ENCODE data around the gene ASCL1.

Gene ASCL1

DNA sequence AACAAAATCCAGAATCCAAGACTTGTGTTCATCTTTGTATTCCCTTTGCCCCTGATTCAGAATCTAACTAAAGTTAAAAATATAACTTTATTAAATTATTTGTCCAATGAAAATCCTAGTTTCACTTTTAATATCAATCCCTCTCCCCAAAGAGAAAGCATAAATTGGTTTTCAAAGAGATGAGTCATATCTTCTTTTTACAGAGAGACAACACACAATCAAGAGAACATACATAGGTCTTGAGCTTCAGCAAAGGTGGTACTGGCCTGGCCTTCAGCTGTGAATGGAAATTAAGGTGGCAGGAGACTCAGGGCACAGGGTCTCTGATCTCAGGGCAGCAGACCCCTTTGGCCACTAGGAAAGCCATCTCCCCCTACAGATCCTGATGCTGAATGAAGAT lies 4.3 kb upstream of the ASCL1 start:
- DNase-seq, result no peak

DNA sequence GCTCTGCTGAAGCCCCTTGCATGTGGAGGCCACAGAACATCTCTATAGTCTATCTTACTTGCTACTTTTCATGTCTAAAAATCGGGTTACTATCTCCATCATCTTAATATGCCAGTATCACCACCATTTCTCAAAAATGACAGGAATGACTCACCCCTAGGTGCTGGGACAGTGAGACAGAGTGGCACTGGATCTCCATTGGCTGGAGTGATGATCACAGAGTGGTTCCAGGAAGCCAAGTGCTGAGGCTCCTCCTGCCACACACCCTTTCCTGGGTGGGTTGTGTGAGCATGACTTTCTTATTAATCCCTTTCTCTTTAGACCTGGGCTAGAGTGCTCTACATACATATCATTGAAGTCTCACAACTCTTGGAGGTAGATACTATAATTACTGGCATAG lies 3.3 kb upstream of the ASCL1 start:
- no peak for DNase-seq

DNA sequence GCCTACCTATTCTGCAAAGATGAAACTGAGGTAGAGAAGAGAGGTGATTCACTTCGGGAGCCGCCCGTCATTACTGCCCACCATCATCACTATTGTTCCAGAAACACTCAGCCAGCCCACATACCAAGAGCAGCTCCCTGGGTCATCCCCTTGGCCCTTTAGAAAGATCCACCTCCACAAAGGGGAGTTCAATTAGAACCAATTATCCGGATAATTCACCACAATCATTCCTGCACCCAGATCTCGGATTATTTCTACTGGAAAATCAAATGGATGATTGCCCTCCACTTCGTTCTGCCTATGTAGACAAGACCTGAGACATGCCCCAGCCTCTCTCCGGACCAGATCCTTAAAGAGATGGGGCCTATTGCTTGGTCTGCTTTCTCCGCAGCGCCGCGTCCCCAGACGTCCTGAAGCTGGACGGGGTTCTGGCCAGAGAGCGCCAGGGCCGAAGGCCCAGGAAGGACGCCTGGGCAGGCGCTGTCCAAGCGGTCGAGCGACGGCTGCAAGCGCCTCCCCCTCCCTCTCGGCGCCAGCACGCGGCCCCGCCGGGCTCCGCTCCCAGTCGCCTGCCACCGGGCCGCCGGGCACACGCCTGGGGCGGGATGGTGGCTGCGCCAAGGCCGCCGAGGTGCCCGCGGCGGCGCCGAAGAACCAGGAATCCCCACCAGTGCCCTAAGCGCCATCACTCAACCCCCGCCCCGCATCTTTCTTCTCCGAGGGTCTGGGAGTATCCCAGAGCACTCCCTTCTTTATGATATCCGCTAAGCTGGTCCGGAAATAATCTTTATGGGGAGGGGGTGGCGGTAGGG lies 1.3 kb upstream of the ASCL1 start:
- DNase-seq, result no peak

DNA sequence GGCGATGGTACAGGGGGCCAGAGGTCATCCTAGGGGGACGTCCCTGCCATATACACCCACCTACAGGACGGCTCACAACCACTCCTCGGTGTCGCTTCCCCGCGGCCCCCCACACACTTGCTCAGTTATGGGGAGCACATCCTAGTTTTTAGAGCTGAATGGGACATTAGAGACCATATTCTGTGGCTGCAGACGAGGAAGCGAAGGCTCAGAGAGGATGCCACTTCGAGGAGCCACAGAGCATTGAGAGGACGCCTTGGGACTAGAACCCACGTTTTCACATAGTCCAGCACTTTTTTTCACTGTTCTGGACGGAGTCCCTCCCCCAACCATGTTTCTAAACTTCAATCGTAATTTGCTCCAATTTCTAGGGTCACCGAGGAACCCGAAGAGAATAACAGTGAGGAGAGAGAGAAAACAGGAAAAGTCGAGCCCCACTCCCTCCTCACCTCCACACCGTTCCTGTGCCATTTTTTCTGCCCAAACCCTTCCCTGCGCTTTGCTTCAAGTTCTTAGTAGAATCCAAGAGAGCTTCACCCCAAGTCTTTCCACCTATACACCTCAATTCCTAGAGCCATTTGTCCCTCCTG lies 641 bp upstream of the ASCL1 start:
- DNase-seq, result no peak

DNA sequence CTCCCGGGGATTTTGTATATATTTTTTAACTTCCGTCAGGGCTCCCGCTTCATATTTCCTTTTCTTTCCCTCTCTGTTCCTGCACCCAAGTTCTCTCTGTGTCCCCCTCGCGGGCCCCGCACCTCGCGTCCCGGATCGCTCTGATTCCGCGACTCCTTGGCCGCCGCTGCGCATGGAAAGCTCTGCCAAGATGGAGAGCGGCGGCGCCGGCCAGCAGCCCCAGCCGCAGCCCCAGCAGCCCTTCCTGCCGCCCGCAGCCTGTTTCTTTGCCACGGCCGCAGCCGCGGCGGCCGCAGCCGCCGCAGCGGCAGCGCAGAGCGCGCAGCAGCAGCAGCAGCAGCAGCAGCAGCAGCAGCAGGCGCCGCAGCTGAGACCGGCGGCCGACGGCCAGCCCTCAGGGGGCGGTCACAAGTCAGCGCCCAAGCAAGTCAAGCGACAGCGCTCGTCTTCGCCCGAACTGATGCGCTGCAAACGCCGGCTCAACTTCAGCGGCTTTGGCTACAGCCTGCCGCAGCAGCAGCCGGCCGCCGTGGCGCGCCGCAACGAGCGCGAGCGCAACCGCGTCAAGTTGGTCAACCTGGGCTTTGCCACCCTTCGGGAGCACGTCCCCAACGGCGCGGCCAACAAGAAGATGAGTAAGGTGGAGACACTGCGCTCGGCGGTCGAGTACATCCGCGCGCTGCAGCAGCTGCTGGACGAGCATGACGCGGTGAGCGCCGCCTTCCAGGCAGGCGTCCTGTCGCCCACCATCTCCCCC lies 777 bp downstream of the ASCL1 start:
- no peak for DNase-seq

GRCh38 chr12:102958830-102959176 lies 1.3 kb downstream of the ASCL1 start:
- DNase-seq, result no peak

- DNase-seq, result no peak
These were observed 1.9 kb downstream of the ASCL1 start for GRCh38 chr12:102959391-102959790.

GRCh38 chr12:102960766-102961465 lies 3.4 kb downstream of the ASCL1 start:
- no peak for DNase-seq

GRCh38 chr12:102961466-102961855 lies 4.0 kb downstream of the ASCL1 start:
- no peak for DNase-seq

GRCh38 chr12:102962532-102962931 lies 5.1 kb downstream of the ASCL1 start:
- DNase-seq, result no peak

GRCh38 chr12:102962986-102963385 lies 5.5 kb downstream of the ASCL1 start:
- no peak for DNase-seq

- no peak for DNase-seq
These were observed 6.3 kb downstream of the ASCL1 start for GRCh38 chr12:102963796-102964195.

DNA sequence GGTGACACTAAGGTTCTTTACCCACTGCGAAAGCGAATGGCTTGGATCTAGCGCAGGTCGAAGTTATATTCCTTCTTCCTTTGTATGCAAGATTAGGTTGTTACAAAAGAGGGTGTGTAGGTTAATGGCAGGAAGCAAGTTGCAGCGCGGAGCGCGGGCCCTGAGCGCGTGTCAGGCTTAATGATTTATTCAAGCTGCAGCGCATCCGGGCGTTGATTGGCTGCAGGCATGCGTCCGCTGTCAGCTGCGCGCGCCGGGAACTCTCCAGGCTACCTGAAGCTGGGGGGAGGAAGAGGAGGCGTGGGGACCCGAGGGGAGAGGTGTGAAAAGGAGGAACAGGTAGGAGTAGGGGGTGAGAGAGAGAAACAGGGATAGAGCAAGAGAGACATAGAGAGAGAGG lies 7.4 kb downstream of the ASCL1 start:
- no peak for DNase-seq

DNA sequence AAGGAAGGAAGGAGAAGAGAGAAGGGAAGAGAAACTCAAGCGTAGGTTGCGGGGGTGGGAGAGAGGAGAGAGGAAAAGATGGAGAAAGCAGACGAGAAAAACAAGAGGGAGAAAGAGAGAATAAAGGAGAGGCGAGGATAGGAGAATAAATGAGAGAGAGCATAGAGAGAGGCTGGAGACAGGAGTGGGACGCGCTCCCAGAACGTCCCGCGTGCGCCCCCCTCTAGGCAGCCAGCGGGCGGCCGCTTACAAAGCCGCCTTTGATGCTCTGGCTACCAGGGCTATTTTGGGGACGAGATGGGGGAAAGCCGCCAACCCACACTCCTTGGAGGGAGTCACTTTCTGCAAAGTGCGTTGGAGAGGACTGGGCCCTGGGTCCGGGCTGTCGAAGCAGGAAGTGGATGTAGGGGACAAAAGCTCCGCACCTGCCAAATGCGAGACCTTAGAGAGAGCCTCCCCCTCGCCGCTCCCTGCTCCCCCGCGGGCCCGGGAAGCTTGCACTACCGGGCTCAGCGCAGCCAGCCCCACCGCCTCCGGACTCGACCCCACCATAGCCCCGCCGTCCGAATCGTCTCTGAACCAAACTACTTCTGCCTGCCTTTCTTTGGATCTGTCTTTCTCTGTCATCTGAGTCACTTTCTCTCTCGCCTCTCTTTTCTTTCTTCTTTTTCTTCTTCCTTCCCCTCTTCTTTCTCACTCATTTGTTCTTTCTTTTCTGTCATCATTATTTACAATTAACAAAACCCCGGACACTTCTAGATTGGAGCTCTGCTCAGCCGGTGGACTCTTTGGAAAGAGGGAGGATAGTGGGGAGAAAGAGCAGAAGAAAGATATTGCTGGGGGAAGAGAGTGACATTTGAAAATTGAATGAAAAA lies 8.0 kb downstream of the ASCL1 start:
- DNase-seq, result no peak

- DNase-seq, result no peak
These were observed 8.9 kb downstream of the ASCL1 start for GRCh38 chr12:102966200-102966863.

DNA sequence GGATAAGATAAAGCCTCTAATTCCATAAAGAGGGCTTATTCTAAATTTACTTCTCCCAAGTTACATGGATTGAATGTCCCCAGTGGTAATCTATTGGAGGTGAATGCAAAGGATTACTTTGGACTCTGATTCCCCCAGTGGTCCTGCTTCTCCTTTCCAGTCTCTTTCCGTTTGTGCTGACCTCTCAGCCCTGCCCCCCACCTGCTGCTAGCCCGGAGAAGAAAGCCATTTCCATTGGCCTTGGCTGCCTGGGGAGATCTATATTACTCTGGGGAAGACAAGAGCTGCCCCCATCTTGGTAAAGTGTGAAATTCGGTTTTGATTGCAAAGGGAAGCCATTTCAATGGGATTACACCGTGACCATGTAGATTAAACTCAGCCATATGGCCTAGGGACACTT lies 13.3 kb downstream of the ASCL1 start:
- no peak for DNase-seq

- no peak for DNase-seq
These were observed 13.8 kb downstream of the ASCL1 start for GRCh38 chr12:102971227-102971626.

DNA sequence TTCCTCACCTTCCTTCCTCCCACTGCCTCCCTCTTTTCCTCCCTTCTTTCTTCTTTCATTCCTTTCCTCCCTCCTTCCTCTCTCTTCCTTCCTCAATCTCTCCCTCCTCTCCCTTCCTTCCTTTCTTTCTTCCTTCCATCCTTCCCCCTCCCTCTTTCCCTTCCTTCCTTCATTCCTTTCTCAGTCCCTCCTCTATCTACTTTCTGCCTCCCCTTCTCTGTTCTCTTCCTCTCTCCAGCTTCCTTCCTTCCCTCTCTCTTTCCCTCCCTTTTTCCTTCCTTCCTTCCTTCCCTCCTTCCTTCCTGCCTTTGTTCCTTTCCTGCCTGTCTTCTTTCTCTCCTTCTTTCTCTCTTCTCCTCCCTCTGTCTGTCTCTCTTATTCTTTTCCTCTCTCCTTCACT lies 16.1 kb downstream of the ASCL1 start:
- DNase-seq, result no peak

- no peak for DNase-seq
These were observed 19.3 kb downstream of the ASCL1 start for GRCh38 chr12:102976609-102977280.

GRCh38 chr12:102977945-102978706 lies 20.7 kb downstream of the ASCL1 start:
- DNase-seq, result no peak

GRCh38 chr12:102980350-102980749 lies 22.9 kb downstream of the ASCL1 start:
- no peak for DNase-seq
